GM19452 (cell line): ENCODE measurements around the gene RANBP3.
A peak's percentile ranks its signal among the peaks of the same experiment; 100 is the strongest.
"Not testable (repeated sequence)": the region's sequence is repeated elsewhere in the genome, so short reads cannot be mapped to it uniquely, and the experiment has no call there.

Source experiments
- ATAC-seq: cut with Tn5 transposase; IDR thresholded peaks from one replicate; pipeline ENCODE4 v1.9.1; 2021; ENCODE audit not compliant: unreplicated experiment

RANBP3 gene, protein sequence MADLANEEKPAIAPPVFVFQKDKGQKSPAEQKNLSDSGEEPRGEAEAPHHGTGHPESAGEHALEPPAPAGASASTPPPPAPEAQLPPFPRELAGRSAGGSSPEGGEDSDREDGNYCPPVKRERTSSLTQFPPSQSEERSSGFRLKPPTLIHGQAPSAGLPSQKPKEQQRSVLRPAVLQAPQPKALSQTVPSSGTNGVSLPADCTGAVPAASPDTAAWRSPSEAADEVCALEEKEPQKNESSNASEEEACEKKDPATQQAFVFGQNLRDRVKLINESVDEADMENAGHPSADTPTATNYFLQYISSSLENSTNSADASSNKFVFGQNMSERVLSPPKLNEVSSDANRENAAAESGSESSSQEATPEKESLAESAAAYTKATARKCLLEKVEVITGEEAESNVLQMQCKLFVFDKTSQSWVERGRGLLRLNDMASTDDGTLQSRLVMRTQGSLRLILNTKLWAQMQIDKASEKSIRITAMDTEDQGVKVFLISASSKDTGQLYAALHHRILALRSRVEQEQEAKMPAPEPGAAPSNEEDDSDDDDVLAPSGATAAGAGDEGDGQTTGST

DNA sequence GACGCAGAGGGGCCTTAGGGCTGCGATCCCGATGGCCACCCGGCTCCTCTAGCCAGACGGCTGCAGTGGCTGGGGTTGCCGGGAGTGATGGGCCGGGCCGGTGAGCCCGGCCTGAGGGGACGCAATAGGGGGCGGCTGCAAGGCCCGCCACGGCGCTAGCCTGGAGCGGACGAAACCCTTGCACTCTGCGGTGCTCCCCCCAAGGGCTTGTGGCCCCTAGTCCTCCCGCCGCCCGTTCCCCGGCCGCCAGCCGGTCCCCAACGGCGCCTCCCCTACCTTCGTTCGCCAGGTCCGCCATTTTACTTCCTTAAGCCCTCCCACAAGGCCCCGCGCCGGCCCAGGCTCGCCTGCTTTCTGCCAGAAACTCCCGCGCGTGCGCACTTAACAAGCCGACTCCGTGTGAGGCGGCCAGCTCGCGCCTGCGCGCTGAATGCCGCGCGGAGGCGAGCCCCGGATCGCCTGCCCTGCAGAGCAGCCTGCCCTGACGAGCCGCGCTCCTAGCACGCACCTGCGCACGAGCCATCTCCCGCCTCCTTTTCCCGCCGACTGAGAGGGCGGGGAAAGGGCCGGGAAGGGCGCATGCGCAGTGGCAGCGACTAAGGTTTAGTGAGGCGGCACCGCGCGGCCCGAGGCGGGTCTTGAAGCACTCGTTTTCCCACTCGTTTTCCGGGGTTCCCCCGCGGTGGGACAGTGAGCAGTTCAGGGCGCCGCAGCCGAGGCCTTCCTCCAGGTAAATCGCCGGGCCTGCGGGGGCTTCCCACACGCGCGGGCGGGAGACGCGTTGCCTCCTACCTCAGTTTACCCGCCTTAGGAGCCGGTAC lies at the start of gene RANBP3:
Gene RANBP3 (minus strand): TSS at position 356 of the 821 bp plus-strand sequence. CDS start 58 bp downstream, at position 298.
- ATAC-seq, result peak; percentile 85

DNA sequence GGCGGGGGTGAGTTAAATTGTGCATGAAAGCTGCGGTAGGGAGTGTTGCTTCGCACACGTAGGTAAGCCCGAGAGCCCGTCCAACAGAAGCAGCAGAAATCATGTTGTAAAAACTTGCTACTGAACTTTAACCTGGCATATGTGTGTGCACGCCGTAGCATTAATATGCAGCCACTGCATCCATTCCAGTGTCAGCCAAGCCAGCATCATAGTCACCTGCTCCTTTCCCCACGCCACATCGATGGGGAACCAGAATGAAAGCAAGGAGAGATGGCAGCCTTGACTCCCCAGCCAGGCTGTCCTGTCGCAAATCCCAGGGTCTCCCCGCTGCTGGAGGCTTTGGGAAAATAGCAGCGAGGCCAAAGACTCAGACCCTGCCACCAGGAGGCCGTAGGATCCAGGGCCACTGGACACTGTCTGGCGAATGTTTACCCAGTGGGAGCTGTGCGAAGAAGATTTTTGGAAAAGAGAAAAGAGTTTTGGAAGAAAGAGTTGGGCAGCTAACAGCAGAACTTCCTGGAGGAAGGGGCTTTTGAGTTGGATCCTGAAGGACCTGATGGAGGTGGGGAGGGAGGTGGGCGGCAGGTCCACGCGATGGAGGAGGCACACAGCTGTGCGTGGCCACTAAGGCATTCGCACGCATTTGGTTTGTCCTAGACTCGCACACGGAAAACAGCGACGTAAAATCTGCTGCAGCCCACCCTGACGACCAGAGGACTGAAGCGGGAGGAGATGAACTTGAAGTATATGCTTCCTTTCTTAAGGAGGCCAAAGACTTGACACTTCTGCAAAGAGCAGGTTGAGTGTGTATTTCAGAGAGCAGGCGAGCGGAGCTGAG lies 48.7 kb upstream of the RANBP3 start:
- ATAC-seq, result no peak

DNA sequence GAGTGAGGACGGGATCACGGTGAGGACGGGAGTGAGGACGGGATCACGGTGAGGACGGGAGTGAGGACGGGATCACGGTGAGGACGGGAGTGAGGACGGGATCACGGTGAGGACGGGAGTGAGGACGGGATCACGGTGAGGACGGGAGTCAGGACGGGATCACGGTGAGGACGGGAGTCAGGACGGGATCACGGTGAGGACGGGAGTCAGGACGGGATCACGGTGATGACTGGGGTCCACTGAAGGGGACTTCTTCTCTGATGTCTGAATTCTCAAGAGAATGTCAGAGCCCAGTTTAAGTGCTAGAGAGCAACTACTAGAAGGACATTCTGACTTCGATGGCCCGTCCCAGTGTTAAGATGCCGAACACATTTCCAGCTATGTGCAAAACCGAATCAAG lies 46.8 kb upstream of the RANBP3 start:
- ATAC-seq, result not testable (repeated sequence)

- no peak for ATAC-seq
Measured at GRCh38 chr19:6023936-6024335, 46.0 kb upstream of the RANBP3 start.

GRCh38 chr19:6023085-6023682 lies 45.2 kb upstream of the RANBP3 start:
- ATAC-seq, result no peak

DNA sequence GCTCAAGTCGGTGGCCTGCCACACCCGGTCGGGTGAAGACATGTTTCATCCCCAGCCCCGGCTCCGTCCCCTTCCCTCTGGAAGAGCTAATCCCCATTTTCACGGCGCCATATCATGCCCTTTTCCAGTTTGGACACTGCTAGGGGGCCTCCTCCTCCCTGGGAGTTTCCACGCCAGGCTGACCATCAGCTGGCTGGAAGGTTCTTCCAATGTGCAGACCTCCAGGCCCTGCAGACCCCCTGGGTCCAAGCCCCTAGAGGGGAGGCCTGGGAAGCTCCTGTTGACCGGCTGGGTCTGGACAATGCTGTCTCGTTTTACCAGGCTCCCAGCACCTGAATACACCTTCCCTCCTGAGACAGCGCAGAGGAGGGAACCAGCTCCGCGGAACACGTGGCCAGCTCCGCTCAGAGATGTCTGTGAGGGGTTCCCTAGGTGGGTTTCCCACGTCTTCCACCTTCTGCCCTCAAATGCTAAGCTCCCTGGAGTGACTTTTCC lies 44.7 kb upstream of the RANBP3 start:
- no peak for ATAC-seq

GRCh38 chr19:6021878-6022569 lies 44.1 kb upstream of the RANBP3 start:
- no peak for ATAC-seq

DNA sequence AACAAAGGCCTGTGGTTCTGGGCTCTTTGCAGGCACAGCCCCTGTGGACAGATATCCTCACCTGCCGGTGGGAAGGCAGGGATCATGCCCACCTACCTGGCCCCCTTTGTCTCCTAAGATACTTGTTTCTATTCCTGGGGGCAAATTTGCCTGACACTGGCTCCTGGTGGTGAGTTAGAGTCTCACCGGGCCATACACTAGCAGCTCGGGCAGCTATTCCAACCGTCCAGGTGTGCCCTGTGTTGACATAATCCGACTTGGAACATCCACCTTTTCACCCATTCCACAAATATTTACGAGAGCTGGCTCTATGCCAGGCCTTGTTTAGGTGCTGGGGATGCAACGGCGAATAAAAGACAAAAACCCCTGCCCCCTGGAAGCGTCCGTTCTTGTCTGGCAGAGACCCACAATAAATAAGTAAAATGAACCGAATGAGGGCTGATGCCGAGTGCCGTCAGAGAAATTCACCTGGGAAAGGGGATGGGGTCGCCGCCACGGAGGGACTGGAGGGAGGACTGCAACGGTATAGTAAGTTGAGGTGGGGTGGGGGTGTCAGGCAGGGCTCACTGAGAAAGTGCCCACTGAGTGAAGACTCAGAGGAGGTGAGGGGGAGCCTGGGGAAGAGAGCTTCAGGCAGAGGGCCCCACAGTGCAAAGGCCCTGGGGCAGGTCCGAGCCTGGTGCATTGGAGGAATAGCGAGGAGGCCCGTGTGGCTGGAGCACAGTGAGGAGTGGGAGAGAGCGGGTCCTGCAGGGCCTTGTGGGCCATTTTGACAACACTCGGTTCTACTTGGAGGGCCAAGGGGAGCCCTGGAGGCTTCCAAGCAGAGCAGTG lies 43.2 kb upstream of the RANBP3 start:
- ATAC-seq, result no peak

DNA sequence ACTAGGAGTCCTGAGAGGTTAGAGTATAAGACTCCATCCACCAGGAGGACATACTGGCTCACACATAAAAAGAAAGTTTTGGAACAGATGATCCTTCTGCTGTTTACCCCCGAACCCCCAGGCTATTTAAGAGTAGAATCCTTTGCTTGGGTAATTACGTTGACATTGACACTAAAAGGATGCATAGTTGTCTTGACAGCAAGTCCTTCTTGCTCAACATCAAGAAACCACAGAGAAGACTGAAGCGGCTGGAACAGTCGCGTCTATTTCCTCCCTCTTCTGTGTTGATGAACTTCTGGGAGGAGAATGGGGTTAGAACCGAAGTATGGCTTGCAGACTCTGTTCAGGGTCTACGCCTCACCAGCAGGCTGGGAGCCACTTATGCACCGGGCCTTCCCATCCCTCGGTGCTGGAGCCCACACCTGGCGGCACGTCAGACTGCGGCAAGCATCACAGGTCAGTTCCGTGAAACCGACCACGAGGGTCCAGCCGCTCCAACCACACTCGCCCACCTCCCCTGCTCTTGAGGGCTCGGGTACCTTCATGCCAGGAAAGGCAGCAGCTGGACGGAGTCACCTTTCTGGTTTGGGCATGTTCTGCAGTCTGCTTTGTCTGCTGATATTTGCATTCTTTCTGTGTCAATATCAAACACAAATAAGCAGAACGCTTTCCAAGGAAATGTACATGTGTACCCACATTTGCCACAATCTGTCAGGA lies 42.4 kb upstream of the RANBP3 start:
- ATAC-seq, result no peak

- no peak for ATAC-seq
Measured at GRCh38 chr19:6018786-6019185, 40.8 kb upstream of the RANBP3 start.

DNA sequence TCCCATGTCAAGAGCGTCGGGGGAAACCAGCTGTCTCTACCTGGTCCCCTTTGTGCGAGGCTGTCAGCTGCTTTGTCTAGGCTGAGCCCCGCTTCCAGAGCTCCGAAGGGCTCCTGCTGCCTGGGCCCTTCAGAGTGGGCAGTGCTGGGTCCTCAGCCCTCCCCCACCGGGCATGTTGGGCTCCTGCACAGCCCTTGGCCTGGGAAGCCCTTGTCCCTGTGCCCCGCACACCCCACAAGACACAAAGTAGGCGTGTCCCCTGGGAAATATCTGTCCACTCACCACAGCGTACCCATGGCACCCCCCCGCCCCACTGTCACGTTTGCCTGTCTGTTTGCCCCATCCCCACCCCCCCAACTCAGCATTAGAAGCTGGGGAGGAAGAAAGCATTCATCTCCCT lies 39.6 kb upstream of the RANBP3 start:
- no peak for ATAC-seq

GRCh38 chr19:6015841-6016545 lies 38.1 kb upstream of the RANBP3 start:
- no peak for ATAC-seq

DNA sequence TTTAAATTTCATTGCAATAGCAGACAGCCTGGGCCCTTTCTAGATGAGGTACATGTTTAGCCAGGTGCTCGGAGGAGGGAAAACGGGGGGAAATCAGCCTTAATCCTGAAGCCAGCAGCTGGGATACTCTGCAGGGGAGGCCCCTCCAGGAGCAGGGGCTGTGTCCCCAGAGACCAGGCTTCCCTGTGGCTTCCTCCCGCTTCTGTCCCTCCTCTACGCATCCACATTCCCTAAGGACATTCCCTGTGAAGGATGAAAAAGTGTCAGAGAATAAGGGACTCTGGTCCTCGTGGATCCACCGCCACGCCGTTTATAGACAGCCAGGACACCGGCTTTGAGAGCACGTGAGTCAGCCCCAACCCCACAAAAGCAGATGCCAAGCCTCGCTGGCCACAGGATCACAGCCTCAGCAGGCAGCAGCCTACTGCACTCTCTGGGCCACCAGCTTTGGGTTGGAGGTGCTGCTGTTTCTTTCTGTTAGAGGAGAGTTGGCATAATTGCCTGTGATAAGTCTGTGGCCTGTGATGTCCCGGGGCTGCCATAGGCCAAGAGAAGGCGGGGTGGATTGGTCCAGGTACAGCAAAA lies 36.7 kb upstream of the RANBP3 start:
- no peak for ATAC-seq

DNA sequence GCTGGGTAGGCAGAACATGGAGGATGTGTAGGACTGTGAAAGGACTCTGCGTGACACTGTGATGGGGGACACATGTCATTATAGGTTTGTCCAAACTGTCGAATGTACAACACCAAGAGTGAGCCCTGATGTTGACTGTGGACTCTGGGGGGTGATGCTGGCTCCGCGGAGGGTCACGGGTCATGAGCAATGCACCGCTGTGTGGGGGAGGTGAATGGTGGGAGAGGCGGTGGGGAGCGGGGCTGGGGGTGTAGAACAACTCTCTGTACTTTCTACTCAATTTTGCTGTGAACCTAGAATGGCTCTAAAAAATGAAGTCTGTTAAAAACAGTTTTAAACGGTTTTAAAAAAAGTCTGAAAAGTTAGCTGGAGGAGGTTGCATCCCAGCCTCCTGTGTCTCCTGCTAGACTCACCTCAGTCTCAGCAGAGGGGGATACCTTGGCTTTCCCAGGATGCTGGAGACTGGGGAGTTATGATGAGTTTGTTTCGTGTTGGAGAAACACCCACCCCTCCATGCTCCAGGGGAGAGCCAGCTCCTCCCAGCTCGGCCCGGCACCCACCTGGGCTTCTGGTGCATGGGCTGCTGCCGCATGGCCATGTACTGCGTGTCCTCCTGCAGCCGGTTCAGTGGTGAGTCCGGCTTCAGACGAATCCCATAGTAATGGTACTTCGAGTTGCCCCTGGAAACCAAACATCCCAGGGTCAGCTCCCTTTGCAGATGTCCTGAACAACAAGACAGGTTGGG lies 34.7 kb upstream of the RANBP3 start:
- ATAC-seq, result no peak

DNA sequence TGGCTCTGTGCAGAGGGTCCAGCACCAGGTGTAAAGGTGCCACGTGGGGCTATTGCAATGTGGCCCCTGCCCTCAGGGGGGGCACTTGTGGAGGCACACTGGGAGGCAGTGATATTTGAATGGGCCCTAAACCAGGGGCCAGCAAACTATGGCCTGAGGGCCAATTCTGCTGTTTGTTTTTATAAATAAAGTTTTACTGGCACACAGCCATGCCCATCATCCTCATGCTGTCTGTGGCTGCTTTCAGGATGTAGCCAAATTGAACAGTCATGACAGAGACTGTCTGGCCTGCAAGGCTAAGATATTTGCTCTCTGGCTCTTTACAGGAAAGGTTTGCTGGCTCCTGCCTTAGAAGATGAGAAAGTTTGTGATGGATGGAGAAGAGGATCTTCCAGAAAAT lies 33.9 kb upstream of the RANBP3 start:
- ATAC-seq, result no peak

- no peak for ATAC-seq
Measured at GRCh38 chr19:6011206-6011605, 33.3 kb upstream of the RANBP3 start.

DNA sequence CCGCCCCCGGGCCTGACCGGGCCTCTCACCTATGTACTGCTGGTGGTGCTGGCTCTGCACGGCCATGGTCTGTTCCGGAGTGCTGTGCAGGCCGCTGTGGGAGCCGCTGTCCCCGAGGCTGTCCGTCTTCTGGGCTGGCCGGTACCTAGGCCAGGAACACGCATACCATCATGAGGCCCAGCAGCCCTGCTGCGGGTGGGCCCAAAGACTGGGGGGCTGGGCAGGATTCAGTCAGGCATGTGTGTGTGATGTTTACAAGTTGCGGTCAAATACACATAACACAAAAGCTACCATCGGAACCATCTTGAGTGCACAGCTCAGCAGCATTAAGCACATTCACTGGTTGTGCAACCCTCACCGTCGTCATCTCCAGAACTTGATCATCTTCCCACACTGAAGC lies 32.2 kb upstream of the RANBP3 start:
- ATAC-seq, result no peak
